ENCODE measurements around the gene GGTA1. TPM values are rescaled to one million over a fixed set of nuclear protein-coding genes. Genes with fewer than 3 reads are reported as not detected.

Gene GGTA1
- total RNA-seq, 1 experiment from 2014 or later, result not detected

DNA sequence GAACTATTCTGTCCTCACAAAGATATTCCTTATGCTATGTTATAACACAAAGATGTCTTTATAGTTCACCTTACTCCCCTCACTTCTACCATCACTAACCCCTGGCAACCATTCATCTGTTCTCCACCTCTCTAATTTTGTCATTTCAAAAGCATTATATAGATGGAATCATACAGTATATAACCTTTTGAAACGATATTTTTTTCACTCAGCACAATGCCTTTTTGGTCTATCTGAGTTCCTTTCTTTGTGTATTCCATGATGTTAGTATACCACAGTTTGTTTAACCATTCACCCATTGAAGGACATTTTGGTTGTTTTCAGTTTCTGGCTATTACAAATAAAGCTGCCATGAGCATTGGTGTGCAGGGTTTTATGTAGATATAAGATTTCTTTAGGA is 93.7 kb downstream of the GGTA1 start (continued):
- TF ChIP-seq, protein P1, sequence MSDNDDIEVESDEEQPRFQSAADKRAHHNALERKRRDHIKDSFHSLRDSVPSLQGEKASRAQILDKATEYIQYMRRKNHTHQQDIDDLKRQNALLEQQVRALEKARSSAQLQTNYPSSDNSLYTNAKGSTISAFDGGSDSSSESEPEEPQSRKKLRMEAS (CRISPR knock-in tag; IDR thresholded peaks at IDR 0.05), result no peak

Other genes with a start within 250 kb of the GGTA1 start
- gene GSN, start 231.7 kb downstream of the GGTA1 start, total RNA-seq (2021), result 47.0 to 57.3 TPM (median 54.9 TPM) in 3 replicates
- 29.6 to 32.9 TPM (median 30.1 TPM) in 3 replicates for gene STOM, start 129.6 kb downstream of the GGTA1 start, total RNA-seq (2021)
- gene DAB2IP, start 151.8 kb upstream of the GGTA1 start, total RNA-seq (2021), result 35.0 to 52.6 TPM (median 35.7 TPM) in 3 replicates